CD14-positive monocyte (primary cell): Measurements from ENCODE around the gene PTPRH. TPM values are rescaled to one million over a fixed set of nuclear protein-coding genes. Genes with fewer than 3 reads are reported as not detected.

Experiments used
- DNase-seq, 3 donors: peaks; one replicate each; pipeline ENCODE4 v3.0.0-alpha.2; 2011 to 2022
- H2AFZ ChIP-seq: 2 replicates; pipeline ENCODE4 v1.6.0; 2012; ENCODE audit warnings: mild to moderate bottlenecking, low read depth, low read length, inconsistent platforms; ENCODE audit not compliant: insufficient read depth, poor library complexity, severe bottlenecking
- H3K27ac ChIP-seq, 2 donors: 1 replicate in 1 of 2; 2 replicates in 1 of 2; pipeline ENCODE4 v1.5.1; 2012 to 2013; ENCODE audit warnings: low read length in 2 of 2, control low read depth in 1 of 2, inconsistent platforms in 1 of 2, low read depth in 1 of 2, mild to moderate bottlenecking in 1 of 2
- H3K27me3 ChIP-seq, 2 donors: one replicate each; pipeline versions ENCODE4 v1.6.0 to v1.6.1; 2011 to 2013; ENCODE audit warnings: low read length in 2 of 2; ENCODE audit not compliant: control insufficient read depth in 2 of 2, insufficient read depth in 2 of 2
- H3K36me3 ChIP-seq, 2 donors: replicated peaks in 1 of 2; 1 replicate in 1 of 2; 2 replicates in 1 of 2; pipeline versions ENCODE4 v1.5.1 to v1.6.1; 2012 to 2013; ENCODE audit warnings: low read length in 2 of 2, control low read depth in 1 of 2, inconsistent platforms in 1 of 2, mild to moderate bottlenecking in 1 of 2; ENCODE audit not compliant: insufficient read depth in 2 of 2, control insufficient read depth in 1 of 2
- H3K4me1 ChIP-seq, 2 donors: 1 replicate in 1 of 2; 2 replicates in 1 of 2; pipeline versions ENCODE4 v1.5.1 to v1.6.1; 2012 to 2013; ENCODE audit warnings: low read length in 2 of 2, control low read depth in 1 of 2, inconsistent platforms in 1 of 2, mild to moderate bottlenecking in 1 of 2, moderate library complexity in 1 of 2; ENCODE audit not compliant: insufficient read depth in 2 of 2, control insufficient read depth in 1 of 2
- H3K4me2 ChIP-seq: replicated peaks from 2 replicates; pipeline ENCODE3; 2012; ENCODE audit warnings: low read length, moderate library complexity, mild to moderate bottlenecking; ENCODE audit not compliant: poor library complexity, severe bottlenecking; ENCODE audit errors: extremely low read depth
- H3K4me3 ChIP-seq, 3 experiments: fragments of 200-600 bp in 1 of 3; sonication (generic) in 1 of 3; replicated peaks in 1 of 3; 1 replicate in 2 of 3; 2 replicates in 1 of 3; pipeline ENCODE4 v1.5.1; 2011 to 2013; ENCODE audit warnings: low read length in 3 of 3, mild to moderate bottlenecking in 3 of 3, control low read depth in 2 of 3, low read depth in 2 of 3, inconsistent platforms in 1 of 3, moderate library complexity in 1 of 3
- H3K79me2 ChIP-seq: 2 replicates; pipeline ENCODE4 v1.6.0; 2012; ENCODE audit warnings: mild to moderate bottlenecking, control low read depth, inconsistent platforms, low read length, moderate library complexity; ENCODE audit not compliant: insufficient read depth
- H3K9ac ChIP-seq: 2 replicates; pipeline ENCODE4 v1.6.0; 2017; ENCODE audit warnings: low read length, mild to moderate bottlenecking; ENCODE audit not compliant: insufficient read depth, poor library complexity, severe bottlenecking
- H3K9me3 ChIP-seq, 2 donors: replicated peaks in 1 of 2; 1 replicate in 1 of 2; 2 replicates in 1 of 2; pipeline versions ENCODE4 v1.5.1 to v1.6.1; 2012 to 2013; ENCODE audit warnings: low read length in 2 of 2, control low read depth in 1 of 2; ENCODE audit not compliant: control insufficient read depth in 1 of 2, insufficient read depth in 1 of 2
- H4K20me1 ChIP-seq: 2 replicates; pipeline ENCODE4 v1.6.0; 2012; ENCODE audit warnings: mild to moderate bottlenecking, low read length, control low read depth, moderate library complexity; ENCODE audit not compliant: insufficient read depth
- H3K27ac Mint-ChIP-seq, 7 donors: one replicate each; pipeline ENCODE4 v1.8.0; 2020; ENCODE audit warnings: mild to moderate bottlenecking in 7 of 7, mixed read lengths in 7 of 7, moderate library complexity in 6 of 7, inconsistent platforms in 2 of 7
- H3K27me3 Mint-ChIP-seq, 3 donors: one replicate each; pipeline ENCODE4 v1.8.0; 2021 to 2022; ENCODE audit warnings: low read depth in 3 of 3, mild to moderate bottlenecking in 3 of 3, mixed read lengths in 3 of 3, moderate library complexity in 3 of 3, inconsistent platforms in 1 of 3
- H3K36me3 Mint-ChIP-seq, 2 donors: one replicate each; pipeline ENCODE4 v1.8.0; 2020; ENCODE audit warnings: mixed read lengths in 2 of 2, inconsistent platforms in 1 of 2, mild to moderate bottlenecking in 1 of 2
- H3K4me1 Mint-ChIP-seq: one replicate; pipeline ENCODE4 v1.8.0; 2020; ENCODE audit warnings: mild to moderate bottlenecking, mixed read lengths
- H3K4me3 Mint-ChIP-seq, 2 donors: one replicate each; pipeline ENCODE4 v1.8.0; 2020; ENCODE audit warnings: mild to moderate bottlenecking in 2 of 2, mixed read lengths in 2 of 2, moderate library complexity in 1 of 2
- H3K9me3 Mint-ChIP-seq, 7 donors: one replicate each; pipeline ENCODE4 v1.8.0; 2020 to 2022; ENCODE audit warnings: mixed read lengths in 7 of 7, mild to moderate bottlenecking in 6 of 7, moderate library complexity in 6 of 7, inconsistent platforms in 2 of 7
- CTCF ChIP-seq: fragments of 200-600 bp; IDR thresholded peaks from one replicate; pipeline ENCODE4 v1.8.0; 2022; ENCODE audit warnings: antibody characterized with exemption, mild to moderate bottlenecking
- WGBS: methylation state at CpG from one replicate; pipeline ENCODE4 v1.1.5; 2013; ENCODE audit warnings: missing lambda C conversion rate; ENCODE audit not compliant: insufficient coverage; 5-methylcytosine and 5-hydroxymethylcytosine counted together
- intact Hi-C, 2 donors: fragments of 100-400 bp; cut with micrococcal nuclease; formaldehyde crosslinking; loops; one replicate each; pipeline versions ENCODE4 v1.15.0 to v1.15.1; 2023
- polyA plus RNA-seq, 3 donors: library from polyadenylated mRNA; depleted of rRNA in 1 of 3; unstranded in 2 of 3; stranded (reverse) in 1 of 3; fragments of 300-500 nt in 2 of 3; fragments of >200 nt in 1 of 3; fragmentation: Illumina TruSeq in 2 of 3; gene quantifications; 1 replicate in 2 of 3; 2 replicates in 1 of 3; pipeline ENCODE4 v1.2.3, GENCODE V29; 2012 to 2021

Gene PTPRH
- polyA plus RNA-seq, 3 donors: 0.08 to 0.53 TPM; not detected in 1

DNA sequence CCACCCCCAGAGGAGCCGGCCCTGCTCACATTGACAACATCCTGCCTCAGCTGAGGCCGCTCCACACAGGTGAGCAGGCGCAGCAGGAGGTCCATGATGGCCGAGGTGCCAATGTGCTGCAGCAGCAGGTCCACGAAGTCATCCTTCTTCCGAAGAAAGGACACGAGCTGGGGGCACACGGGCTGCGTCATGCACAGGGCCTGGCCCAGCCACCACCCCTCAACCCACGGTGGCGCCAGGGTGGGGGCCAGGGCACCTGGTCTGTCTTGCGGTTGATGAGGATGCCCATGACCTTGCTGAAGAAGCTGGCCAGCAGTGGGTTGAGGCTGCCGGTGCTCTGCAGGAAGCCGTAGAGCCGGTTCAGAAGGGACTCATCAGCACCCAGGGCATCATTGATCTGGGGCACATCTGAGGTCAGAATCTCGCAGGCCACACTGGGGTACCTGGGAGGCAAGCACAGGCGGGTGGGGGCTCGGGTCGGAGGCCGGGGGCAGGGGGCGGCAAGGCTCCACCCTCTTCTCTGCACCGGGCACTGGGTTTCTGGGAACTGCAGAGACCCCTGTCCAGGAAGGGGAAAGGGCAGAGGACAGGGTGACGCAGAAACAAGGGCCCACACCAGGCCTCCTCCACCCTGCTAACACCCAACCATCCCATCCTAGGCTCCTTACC is 36.1 kb upstream of the PTPRH start:
- peaks cover 77% of the 10 kb centered on the region for H3K79me2 ChIP-seq
- no peak overlapping the region for H3K4me3 Mint-ChIP-seq
- H4K20me1 ChIP-seq: peaks cover 99% of the 10 kb centered on the region
- H3K27ac Mint-ChIP-seq: peak overlapping the region in 1 of 7 donors; percentile 46
- intact Hi-C loops: no loop called here
- no peak overlapping the region for H3K4me2 ChIP-seq
- no peak overlapping the region for H3K9ac ChIP-seq
- TF ChIP-seq CTCF: no peak
- 98% methylated on average over 23 of the region's 23 CpGs for WGBS
- no peaks in the 10 kb centered on the region for H3K9me3 ChIP-seq
- H3K27ac ChIP-seq: no peak overlapping the region
- H2AFZ ChIP-seq: no peak overlapping the region
- H3K36me3 Mint-ChIP-seq: peaks cover 50 to 86% of the 10 kb centered on the region in 2 donors
- H3K4me3 ChIP-seq: no peak overlapping the region
- peaks cover 19% of the 10 kb centered on the region for H3K4me1 Mint-ChIP-seq
- peaks cover 69 to 98% of the 10 kb centered on the region in 2 donors for H3K36me3 ChIP-seq
- DNase-seq: no peak
- H3K4me1 ChIP-seq: peaks cover 0 to 21% of the 10 kb centered on the region in 2 donors
- H3K9me3 Mint-ChIP-seq: peaks cover 0 to 2% (median 0%) of the 10 kb centered on the region in 7 donors
- no peaks in the 10 kb centered on the region for H3K27me3 ChIP-seq
- H3K27me3 Mint-ChIP-seq: peaks cover 0 to 2% (median 2%) of the 10 kb centered on the region in 3 donors

- peak overlapping the region in 2 of 7 donors; percentile 65 to 77 for H3K27ac Mint-ChIP-seq
- no peak overlapping the region for H3K27ac ChIP-seq
- no peaks in the 10 kb centered on the region for H3K27me3 ChIP-seq
- H3K4me3 ChIP-seq: no peak overlapping the region
- H3K4me2 ChIP-seq: no peak overlapping the region
- no peak for TF ChIP-seq CTCF
- H3K27me3 Mint-ChIP-seq: peaks cover 0 to 2% (median 2%) of the 10 kb centered on the region in 3 donors
- H3K9me3 ChIP-seq: no peaks in the 10 kb centered on the region
- peaks cover 57 to 90% of the 10 kb centered on the region in 2 donors for H3K36me3 Mint-ChIP-seq
- peaks cover 76 to 98% of the 10 kb centered on the region in 2 donors for H3K36me3 ChIP-seq
- intact Hi-C loops: no loop called here
- H3K9ac ChIP-seq: no peak overlapping the region
- no peak overlapping the region for H2AFZ ChIP-seq
- no peak overlapping the region for H3K4me3 Mint-ChIP-seq
- H4K20me1 ChIP-seq: peaks cover 99% of the 10 kb centered on the region
- peaks cover 17% of the 10 kb centered on the region for H3K4me1 Mint-ChIP-seq
- H3K4me1 ChIP-seq: peaks cover 0 to 14% of the 10 kb centered on the region in 2 donors
- no peak for DNase-seq
- H3K9me3 Mint-ChIP-seq: peaks cover 0 to 2% (median 0%) of the 10 kb centered on the region in 7 donors
- 92% methylated on average over 10 of the region's 12 CpGs for WGBS
- H3K79me2 ChIP-seq: peaks cover 68% of the 10 kb centered on the region
These were observed 34.8 kb upstream of the PTPRH start for GRCh38 chr19:55244004-55244680.
